ENCODE results near the gene SPPL3. TPM values are rescaled to one million over a fixed set of nuclear protein-coding genes. Genes with fewer than 3 reads are reported as not detected.

SPPL3 gene
- total RNA-seq, 1 donor from 2014 or later: 56.8 TPM

DNA sequence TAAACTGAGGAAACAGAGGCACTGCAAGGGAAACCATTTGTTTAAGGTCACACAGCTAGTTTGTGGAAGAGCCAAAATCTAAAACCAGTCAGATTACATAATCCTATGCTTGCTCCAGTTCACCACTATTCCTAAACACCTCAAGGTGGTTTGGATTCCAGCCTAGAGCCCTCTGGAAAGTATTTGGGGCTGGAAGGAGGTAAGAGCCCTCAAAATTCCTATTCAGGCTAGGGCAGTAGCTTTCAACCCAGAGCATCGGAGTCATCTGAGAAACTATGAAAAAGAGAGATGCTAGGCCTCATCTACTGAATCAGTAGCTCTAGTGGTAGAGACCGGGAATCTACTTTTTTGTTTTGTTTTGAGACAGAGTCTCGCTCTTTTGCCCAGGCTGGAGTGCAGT, 16.0 kb upstream of the SPPL3 start:
- Mint-ChIP-seq H3K27ac (ENCODE audit: unreplicated experiment) (no peak overlapping the region), H3K27me3 (ENCODE audit: low read depth) (no peaks in the 10 kb centered on the region), H3K36me3 (ENCODE audit: low read depth) (no peaks in the 10 kb centered on the region), H3K4me3 (no peak overlapping the region), H3K4me1 (no peaks in the 10 kb centered on the region), H3K9me3 (peaks cover 4% of the 10 kb centered on the region)
- TF ChIP-seq, protein P1, sequence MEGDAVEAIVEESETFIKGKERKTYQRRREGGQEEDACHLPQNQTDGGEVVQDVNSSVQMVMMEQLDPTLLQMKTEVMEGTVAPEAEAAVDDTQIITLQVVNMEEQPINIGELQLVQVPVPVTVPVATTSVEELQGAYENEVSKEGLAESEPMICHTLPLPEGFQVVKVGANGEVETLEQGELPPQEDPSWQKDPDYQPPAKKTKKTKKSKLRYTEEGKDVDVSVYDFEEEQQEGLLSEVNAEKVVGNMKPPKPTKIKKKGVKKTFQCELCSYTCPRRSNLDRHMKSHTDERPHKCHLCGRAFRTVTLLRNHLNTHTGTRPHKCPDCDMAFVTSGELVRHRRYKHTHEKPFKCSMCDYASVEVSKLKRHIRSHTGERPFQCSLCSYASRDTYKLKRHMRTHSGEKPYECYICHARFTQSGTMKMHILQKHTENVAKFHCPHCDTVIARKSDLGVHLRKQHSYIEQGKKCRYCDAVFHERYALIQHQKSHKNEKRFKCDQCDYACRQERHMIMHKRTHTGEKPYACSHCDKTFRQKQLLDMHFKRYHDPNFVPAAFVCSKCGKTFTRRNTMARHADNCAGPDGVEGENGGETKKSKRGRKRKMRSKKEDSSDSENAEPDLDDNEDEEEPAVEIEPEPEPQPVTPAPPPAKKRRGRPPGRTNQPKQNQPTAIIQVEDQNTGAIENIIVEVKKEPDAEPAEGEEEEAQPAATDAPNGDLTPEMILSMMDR (conservative IDR thresholded peaks at IDR 0.05): no peak
- no peak for DNase-seq (ENCODE audit: low read depth, low spot score)

- H3K36me3 Mint-ChIP-seq (ENCODE audit: low read depth): no peaks in the 10 kb centered on the region
- no peaks in the 10 kb centered on the region for H3K4me1 Mint-ChIP-seq
- peaks cover 4% of the 10 kb centered on the region for H3K9me3 Mint-ChIP-seq
- H3K27me3 Mint-ChIP-seq (ENCODE audit: low read depth): no peaks in the 10 kb centered on the region
- no peak overlapping the region for H3K27ac Mint-ChIP-seq (ENCODE audit: unreplicated experiment)
- no peak for DNase-seq (ENCODE audit: low read depth, low spot score)
- TF ChIP-seq, protein P1 (conservative IDR thresholded peaks at IDR 0.05): no peak
- no peak overlapping the region for H3K4me3 Mint-ChIP-seq
Measured at GRCh38 chr12:120917748-120918147, 13.6 kb upstream of the SPPL3 start.

DNA sequence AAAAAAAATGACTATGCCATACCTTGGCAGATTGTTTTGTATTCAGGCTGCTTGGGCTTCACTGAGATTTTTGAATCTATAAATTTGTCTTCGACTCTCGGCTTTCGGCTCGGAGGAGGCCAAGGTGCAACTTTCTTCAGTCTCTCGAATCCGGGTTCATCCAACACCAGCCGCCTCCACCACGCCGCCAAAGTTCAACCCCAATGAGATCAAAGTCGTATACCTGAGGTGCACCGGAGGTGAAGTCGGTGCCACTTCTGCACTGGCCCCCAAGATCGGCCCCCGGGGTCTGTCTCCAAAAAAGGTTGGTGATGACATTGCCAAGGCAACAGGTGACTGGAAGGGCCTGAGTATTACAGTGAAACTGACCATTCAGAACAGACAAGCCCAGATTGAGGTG, 12.4 kb upstream of the SPPL3 start:
- Mint-ChIP-seq H3K4me3 (no peak overlapping the region), H3K36me3 (ENCODE audit: low read depth) (no peaks in the 10 kb centered on the region), H3K27ac (ENCODE audit: unreplicated experiment) (no peak overlapping the region), H3K4me1 (no peaks in the 10 kb centered on the region), H3K9me3 (peaks cover 4% of the 10 kb centered on the region), H3K27me3 (ENCODE audit: low read depth) (no peaks in the 10 kb centered on the region)
- TF ChIP-seq, protein P1 (conservative IDR thresholded peaks at IDR 0.05): no peak
- DNase-seq (ENCODE audit: low read depth, low spot score): no peak

- Mint-ChIP-seq H3K9me3 (peaks cover 4% of the 10 kb centered on the region), H3K36me3 (ENCODE audit: low read depth) (no peaks in the 10 kb centered on the region), H3K4me1 (no peaks in the 10 kb centered on the region), H3K4me3 (no peak overlapping the region), H3K27me3 (ENCODE audit: low read depth) (peaks cover 6% of the 10 kb centered on the region), H3K27ac (ENCODE audit: unreplicated experiment) (no peak overlapping the region)
- TF ChIP-seq, protein P1 (conservative IDR thresholded peaks at IDR 0.05): no peak
- no peak for DNase-seq (ENCODE audit: low read depth, low spot score)
Measured at GRCh38 chr12:120914794-120915193, 10.6 kb upstream of the SPPL3 start.

GRCh38 chr12:120909633-120910298, 5.6 kb upstream of the SPPL3 start:
- Mint-ChIP-seq H3K9me3 (no peaks in the 10 kb centered on the region), H3K36me3 (ENCODE audit: low read depth) (no peaks in the 10 kb centered on the region), H3K27me3 (ENCODE audit: low read depth) (peaks cover 9% of the 10 kb centered on the region), H3K27ac (ENCODE audit: unreplicated experiment) (no peak overlapping the region), H3K4me3 (no peak overlapping the region), H3K4me1 (peaks cover under 1% of the 10 kb centered on the region)
- TF ChIP-seq, protein P1 (conservative IDR thresholded peaks at IDR 0.05): no peak
- DNase-seq (ENCODE audit: low read depth, low spot score): no peak

Data from neural crest cell (in vitro differentiated cells).